ENCODE measurements around the gene TRIM46.

- TF ChIP-seq CTCF (IDR thresholded peaks at IDR 0.05; ENCODE audit: low read depth, low read length) (no peak), POLR2A (IDR thresholded peaks at IDR 0.05; ENCODE audit: extremely low read depth, insufficient read length) (no peak), MAX (IDR thresholded peaks at IDR 0.05; ENCODE audit: low read depth, low read length) (no peak)
Observed at GRCh38 chr1:155179112-155180031, 5.7 kb downstream of the TRIM46 start.

All from NB4 (cell line).